GM21723 (cell line): Measurements from ENCODE around the gene KCTD10.

Source experiments
- ATAC-seq: cut with Tn5 transposase; IDR thresholded peaks from one replicate; pipeline ENCODE4 v1.9.1; 2021; ENCODE audit warnings: mild to moderate bottlenecking, moderate library complexity; ENCODE audit not compliant: unreplicated experiment

The KCTD10 gene

DNA sequence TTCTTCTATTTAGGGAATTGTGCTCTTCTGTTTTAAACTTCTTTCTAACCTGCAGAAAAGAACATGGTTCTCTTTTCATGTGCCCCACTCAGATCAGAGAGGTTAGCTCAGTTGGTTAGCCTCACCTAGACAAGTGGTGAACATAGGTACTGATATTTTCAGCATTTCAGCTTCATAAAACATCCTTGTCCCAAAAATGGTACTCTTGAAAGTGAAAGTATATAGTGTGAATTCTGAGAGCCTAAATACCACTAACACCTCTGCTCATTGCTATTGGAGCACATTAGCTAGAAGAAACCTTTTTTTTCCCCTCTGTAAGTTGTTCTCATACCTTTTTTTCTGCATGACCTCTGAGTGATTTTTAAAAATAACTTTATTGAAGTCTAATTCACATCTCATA lies 17.9 kb upstream of the KCTD10 start:
- ATAC-seq, result no peak

DNA sequence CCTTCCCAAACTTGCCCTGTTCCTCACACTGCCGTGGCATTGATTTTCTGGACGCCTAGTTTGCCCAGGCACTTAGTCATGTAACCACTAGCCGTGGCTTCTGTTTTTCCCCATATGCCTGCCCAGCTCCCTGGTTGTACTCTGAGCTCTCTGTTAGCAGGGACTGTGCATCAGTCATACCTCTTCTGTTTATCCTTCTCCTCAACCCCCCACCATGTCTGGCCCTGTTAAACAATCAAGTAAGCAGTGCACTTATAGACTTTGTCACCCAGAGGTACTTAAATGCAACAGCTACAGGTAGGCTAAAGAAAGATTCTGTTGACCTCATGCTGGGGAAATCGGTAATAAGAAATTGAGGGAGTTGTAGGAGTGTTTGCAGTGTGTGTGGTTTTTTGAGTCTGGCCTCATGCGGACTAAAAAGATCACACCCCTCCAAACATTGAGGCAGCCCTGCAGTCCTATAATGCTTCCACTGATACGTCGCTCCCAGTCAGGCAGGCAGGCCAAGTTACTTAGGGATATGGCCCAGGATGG lies 17.3 kb upstream of the KCTD10 start:
- no peak for ATAC-seq

GRCh38 chr12:109493938-109494337 lies 16.8 kb upstream of the KCTD10 start:
- ATAC-seq, result no peak

GRCh38 chr12:109493090-109493489 lies 16.0 kb upstream of the KCTD10 start:
- no peak for ATAC-seq

GRCh38 chr12:109492371-109492770 lies 15.3 kb upstream of the KCTD10 start:
- no peak for ATAC-seq

DNA sequence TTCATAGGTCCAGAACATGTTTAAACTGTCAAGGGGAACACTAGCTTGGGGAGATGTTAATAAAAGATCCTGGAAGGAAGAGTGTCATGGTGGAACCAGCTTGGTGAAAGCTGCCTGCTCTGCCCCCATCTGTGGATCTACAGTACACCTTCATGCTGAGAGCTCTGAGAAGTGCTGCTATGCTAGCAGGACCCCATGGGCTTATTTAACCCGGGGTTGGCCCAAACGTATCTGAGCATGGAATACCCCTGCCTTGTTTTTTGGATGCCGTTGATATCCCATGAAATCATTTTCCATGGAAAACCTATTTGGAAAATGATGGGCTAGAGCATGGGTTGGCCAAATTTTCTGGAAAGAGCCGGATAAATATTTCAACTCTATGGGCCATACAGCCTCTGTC lies 14.6 kb upstream of the KCTD10 start:
- ATAC-seq, result no peak

DNA sequence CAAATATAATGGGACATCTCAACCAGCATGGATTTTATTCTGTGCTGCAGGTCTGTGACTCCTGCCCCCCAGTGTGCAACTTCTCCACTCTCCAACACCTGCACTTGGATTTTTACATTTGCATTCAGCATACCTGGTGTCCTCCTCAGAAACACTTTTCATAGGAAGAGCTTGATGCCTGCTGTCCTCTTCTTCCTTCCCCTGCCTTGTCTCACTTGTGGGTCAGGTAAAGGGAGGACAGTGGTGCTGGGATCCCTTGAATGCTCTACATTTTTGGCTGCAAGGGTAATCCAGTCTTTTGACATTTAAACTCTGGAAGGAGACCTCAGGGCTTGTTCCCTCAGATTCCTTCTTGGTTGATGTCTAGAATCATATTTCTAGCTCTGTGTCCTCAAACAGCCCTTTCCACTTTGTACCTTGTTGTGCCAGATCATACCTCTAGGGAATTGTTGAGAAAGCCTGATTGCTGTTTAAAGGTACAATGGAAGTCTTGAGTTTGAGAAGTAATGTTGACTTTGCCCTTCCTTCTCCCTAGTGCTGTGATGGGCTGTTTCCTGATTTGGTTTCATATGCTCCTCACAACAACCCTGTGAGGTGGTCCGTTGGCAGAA lies 13.0 kb upstream of the KCTD10 start:
- no peak for ATAC-seq

DNA sequence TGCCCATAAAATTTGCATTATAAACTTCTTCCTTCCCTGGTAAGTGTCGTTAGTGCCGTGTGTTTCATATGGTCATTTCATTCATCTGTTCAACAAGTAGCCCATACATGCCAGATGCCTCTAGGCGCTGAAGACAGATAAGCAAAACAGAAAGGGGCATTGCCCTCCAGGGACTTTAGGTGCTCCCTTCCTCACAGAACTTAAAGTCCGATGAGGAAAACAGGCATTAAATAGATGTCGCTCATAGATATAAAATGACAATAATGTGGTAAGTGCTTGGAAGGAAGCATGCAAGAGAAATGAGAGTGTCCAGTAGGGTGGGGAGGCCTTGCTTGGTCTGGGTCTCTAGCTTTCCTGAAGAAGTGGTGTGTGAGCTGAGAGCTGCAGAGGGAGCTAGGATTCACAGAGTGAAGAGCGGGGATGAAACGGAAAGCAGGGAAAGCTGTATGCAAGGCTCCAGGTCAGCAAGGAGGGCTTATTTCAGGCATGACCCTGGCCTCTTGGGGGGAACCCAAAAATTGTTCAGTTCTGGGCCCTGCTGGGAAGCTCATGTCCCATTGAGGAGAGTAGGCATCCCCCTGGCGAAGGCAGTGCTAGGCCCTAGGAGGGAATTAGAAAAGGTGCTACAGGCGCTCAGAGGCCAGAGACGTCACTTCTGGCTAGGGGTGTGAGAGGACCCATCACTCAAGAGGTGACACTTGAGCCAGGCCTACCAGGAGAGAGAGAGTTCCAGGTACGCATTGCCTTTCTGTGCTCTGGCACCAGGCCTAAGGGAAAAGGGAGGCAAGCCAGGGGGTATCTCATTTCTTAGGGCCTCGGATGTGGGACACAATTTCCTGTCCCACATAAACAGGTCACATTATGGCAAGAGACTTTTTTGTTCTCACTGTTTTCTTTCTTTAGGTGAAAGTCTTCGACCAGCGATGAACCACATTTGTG lies 12.2 kb upstream of the KCTD10 start:
- no peak for ATAC-seq

DNA sequence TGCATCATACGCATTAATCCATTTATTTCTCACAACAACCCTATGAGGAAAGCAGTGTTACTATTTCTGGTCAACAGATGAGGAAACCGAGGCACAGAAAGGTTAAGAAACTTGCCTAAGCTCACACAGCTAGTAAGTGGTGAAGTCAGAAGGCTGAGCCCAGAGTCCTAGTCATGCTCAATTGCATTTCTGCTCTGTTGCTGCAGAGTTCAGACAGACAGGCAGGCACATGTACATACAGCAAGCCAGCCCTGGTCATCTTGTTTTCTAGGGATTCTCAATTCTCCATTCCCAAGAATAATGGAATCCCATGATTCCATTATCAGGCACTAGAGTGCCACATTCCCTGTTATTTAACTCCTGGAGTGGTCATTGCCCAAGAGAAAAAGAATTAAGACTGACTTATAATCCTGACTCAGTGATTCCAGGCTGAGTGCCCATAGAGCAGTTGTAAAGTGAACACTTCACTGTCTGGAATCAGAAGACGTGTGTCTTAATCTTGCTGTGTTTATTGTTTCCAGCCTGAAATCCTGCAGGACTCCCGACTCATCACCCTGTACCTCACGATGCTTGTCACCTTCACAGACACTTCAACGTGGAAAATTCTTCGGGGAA lies 11.1 kb upstream of the KCTD10 start:
- no peak for ATAC-seq

DNA sequence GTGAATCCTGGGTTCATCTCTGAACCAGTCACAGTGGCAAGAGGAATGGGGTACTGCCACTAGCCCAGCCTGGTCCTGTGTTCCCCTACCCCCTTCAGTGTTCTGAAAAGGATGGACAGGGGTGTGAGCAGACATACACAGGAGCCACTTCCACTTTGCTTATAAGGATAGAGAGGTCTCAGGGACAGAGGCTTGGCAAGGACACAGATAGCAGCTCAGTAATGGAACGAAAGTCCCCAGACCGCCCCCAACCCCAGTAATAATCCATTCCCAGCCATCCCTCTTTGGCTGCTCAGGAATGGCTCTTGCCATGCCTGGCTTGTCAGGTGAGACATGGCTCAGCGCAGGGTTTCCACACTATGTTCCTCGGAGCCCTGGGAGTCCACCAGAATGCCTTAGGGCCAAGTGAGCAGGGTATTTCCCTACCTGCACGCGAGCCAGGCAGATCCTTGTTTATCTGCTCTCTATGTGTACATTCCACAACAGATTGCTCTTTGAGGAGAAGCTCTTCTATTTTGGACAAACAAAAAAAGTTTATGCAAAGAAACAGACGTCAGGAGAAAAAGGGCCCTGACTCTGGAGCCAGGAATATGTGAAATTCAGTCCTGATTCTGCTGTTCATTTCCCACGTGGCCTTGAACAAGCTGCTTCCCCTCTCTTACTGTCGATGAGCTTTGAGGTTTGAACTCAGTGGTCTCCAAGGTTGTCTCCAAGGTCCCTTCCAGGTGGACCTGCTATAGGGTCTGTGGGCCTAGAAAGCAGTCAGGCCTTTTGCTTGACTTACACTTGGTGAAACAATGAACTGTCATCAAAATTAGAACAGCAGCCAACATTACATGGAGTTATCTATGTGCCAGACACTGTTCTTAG lies 10.3 kb upstream of the KCTD10 start:
- ATAC-seq, result no peak

- no peak for ATAC-seq
Measured at GRCh38 chr12:109485201-109485600, 8.1 kb upstream of the KCTD10 start.

DNA sequence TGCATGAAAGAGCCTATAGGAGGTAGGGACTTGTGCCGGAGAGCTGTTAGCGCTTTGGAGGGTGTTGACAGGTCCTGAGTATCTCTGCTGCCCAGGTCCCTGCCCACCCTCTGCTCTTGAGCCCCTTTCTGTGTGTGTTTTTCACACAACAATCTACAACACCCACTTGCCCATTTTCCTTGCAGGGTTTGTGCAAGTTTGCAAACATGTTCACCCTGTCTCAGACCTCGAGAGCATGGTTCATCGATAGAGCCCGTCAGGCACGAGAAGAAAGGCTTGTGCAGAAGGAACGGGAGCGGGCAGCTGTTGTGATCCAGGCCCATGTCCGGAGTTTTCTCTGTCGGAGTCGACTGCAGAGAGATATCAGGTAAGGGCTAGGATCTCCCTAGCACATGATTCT lies 6.2 kb upstream of the KCTD10 start:
- ATAC-seq, result no peak

DNA sequence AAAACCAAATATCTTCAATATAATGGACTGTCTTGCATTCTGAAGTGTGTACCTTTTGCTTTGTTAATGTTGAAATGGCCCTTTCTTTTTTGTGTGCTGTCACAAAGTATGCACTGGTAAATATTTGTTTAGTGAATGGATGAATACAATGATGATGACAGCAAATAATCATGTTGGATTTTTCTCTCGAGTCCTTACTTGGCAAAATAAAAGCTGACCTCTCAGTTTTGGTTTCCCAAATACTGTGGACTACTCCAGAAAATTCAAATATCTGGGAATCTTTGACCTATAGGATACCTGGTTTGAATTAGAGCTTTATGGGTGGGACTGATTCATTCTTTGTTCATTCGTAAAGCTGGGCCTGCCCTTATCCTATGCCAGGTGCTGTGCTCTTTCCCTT lies 5.8 kb upstream of the KCTD10 start:
- no peak for ATAC-seq

DNA sequence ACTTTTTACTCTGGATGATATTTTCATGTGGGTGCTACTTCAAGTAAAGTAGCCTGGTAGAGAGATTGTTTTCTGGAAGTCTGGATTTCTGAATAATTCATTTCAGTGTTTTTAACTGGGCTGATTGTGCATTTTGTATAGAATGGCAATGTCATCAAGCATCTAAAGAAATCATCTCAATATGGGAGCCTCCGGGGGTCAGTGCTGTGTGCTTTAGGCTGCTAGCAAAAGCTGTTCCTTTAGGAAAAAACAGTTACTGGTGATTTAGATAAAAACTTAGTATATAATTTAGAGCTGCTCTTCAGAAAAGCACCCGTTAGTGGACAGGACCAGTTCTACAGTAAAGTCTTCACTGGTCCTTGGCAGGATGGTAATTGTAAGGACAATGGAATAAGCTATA lies 5.4 kb upstream of the KCTD10 start:
- ATAC-seq, result no peak

DNA sequence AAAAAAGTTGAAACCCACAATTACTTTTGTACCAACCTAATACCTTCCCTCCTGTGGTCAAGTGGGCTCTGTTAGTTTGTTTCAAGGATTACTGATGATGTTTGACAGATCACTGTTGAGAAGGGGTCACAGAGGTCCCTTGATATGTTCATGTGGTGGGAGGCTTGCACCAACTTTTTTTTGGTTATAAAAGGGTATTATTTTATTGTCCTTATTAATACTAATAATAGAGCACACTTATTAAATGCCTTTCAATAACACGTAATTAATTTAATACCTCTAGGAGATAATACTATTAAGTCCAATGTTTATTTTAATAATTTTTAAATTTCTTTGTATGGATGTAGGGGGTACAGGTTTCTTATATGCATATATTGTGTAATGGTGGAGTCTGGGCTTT lies 4.8 kb upstream of the KCTD10 start:
- no peak for ATAC-seq

GRCh38 chr12:109480356-109480755 lies 3.3 kb upstream of the KCTD10 start:
- ATAC-seq, result no peak

DNA sequence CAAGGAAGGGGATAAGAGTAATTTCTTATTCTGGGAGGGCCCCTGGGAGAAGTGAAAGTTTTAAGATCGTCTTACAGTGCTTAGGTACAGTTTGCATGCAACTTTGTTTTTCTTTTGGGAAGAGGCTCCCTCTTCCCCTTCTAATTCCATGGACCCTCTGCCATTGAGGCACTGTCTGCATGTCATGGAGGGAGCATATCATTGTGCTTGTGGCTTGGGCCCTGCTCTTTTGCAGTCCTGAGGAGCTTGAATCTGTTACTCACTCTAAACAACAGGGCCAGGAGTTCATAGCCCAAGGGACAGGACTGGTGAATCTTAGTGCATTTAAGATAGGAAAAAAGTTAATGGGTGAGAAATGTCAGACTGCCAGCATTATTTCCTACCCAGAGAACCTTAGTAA lies 2.7 kb upstream of the KCTD10 start:
- ATAC-seq, result no peak

DNA sequence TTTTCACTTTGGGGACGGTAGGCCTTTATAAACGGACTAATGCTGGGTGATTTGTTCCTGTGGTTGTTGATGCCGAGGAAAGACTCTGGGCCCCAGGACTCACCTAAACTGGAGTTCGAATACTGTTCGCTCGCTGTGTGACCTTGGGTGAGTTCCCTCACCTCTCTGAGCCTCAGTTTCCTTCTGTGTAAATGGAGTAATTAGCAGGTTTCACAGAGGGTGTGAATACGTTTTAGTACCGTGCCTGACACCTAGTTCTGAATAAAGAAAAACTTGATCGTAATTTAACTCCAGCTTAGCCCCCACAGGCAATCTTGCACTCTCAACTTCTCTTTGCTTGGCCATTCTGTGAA lies 839 bp upstream of the KCTD10 start:
- no peak for ATAC-seq

- peak; percentile 14 for ATAC-seq
Measured at GRCh38 chr12:109476807-109477184, 304 bp downstream of the KCTD10 start.

GRCh38 chr12:109475993-109476806 lies 900 bp downstream of the KCTD10 start:
- ATAC-seq, result no peak
